ENCODE measurements around the gene LSP1.

Gene LSP1

DNA sequence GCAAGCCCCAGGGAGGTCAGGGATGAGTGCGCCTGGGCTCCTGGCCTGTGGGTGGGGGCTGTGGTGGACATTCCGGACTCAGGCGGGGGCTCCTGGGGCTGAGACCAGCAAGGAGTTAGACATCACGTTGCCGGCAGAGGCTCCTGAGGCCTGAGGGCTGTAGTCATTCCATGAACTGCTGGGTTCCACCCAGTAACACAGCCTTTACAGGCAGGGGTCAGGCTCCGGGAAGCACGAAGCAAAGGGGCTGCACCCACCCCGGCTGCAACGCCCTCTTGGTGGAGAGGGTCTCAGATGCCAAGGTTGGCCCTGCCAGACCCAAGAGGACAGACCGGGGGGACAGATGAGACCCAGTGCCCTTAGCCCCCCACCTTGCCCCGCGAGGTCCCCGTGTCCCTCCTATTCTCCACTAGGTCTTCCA, 75.6 kb downstream of the LSP1 start:
- in situ Hi-C loops (cut with HindIII; ENCODE audit: low sequenced_read_pairs), result no loop called here
- TF ChIP-seq, protein P1, sequence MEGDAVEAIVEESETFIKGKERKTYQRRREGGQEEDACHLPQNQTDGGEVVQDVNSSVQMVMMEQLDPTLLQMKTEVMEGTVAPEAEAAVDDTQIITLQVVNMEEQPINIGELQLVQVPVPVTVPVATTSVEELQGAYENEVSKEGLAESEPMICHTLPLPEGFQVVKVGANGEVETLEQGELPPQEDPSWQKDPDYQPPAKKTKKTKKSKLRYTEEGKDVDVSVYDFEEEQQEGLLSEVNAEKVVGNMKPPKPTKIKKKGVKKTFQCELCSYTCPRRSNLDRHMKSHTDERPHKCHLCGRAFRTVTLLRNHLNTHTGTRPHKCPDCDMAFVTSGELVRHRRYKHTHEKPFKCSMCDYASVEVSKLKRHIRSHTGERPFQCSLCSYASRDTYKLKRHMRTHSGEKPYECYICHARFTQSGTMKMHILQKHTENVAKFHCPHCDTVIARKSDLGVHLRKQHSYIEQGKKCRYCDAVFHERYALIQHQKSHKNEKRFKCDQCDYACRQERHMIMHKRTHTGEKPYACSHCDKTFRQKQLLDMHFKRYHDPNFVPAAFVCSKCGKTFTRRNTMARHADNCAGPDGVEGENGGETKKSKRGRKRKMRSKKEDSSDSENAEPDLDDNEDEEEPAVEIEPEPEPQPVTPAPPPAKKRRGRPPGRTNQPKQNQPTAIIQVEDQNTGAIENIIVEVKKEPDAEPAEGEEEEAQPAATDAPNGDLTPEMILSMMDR (IDR thresholded peaks at IDR 0.05; ENCODE audit: low read depth, low read length), result no peak
- no peak overlapping the region for H3K4me3 ChIP-seq (ENCODE audit: low read depth, low read length)
- DNase-seq (ENCODE audit: low read depth, low spot score), result no peak

DNA sequence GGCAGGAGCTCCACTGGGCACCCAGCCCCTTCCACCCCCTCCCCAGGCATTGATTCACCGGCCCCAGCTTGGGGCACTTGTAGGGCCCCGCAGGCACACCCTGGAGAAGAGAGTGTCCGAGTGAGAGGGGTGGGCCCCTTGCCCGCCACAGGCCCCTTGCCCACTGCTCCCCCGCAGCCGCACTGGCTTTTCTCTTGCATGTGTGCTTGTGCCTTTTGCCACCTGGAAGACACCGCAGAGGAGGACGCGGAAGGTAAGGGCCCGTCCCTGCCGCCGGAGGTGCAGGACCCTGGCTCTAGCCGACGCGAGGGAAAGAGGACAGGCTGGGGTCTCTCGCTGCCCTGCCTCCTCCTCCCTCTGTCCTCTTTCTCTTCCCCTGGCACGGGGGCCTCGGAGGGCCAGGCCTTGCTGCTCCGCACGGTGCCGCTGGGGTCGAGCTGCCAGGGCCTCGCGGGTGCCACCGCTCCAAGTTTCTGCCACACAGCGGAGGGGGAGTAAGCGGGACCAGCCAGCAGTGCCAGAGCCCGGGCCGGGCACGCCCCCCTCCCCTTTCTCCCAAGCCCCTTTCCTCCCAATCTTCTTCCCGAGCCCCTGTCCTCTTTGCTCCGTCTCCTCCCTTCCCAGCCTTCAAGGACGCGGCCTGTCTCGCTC, 76.1 kb downstream of the LSP1 start:
- TF ChIP-seq, protein P1 (IDR thresholded peaks at IDR 0.05; ENCODE audit: low read depth, low read length), result no peak
- in situ Hi-C loops (cut with HindIII; ENCODE audit: low sequenced_read_pairs), result no loop called here
- DNase-seq (ENCODE audit: low read depth, low spot score), result no peak

DNA sequence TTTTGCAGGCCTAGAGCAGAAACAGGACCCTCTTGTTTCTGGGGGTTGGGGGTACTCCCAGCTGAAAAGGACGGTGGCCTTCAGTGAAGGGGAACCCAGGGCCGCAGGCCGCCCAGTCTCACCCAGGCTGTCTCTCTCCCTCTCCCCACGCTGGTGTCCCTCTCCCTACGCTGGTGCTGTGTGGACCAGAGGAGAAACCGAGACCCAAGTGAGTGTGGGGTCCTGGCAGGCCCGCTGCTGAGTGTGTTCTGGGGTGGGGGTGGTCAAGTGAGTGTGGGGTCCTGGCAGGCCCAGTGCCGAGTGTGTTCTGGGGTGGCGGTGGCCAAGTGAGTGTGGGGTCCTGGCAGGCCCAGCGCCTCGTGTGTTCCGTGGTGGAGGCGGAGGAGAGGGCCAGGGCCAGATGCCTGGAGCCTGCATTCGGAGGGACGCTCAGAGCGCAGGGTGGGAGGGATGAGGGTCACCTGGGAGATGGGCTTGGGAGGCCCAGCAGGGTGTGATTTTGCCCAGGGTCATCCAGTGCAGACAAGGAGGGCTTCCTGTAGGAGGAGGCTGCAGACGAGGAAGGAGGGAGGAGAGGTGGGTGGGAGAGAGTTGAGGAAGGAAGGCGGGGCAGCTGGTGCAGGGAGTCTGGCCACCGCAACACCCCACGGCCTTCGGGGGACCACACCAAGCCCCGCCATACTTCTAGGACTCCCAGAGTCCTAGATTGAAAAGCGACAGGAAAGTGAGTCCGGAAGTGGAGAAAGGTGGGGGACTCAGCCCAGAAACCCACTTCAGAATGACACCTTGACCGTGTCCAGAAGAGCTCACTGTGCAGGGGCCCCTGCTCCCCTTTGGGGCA, 77.0 kb downstream of the LSP1 start:
- in situ Hi-C loops (cut with HindIII; ENCODE audit: low sequenced_read_pairs), result no loop called here
- TF ChIP-seq, protein P1 (IDR thresholded peaks at IDR 0.05; ENCODE audit: low read depth, low read length), result no peak
- no peak overlapping the region for H3K4me3 ChIP-seq (ENCODE audit: low read depth, low read length)
- DNase-seq (ENCODE audit: low read depth, low spot score), result no peak

More for the DNA sequence above, 76.1 kb downstream of the LSP1 start:
- H3K4me3 ChIP-seq (ENCODE audit: low read depth, low read length), result no peak overlapping the region

DNA sequence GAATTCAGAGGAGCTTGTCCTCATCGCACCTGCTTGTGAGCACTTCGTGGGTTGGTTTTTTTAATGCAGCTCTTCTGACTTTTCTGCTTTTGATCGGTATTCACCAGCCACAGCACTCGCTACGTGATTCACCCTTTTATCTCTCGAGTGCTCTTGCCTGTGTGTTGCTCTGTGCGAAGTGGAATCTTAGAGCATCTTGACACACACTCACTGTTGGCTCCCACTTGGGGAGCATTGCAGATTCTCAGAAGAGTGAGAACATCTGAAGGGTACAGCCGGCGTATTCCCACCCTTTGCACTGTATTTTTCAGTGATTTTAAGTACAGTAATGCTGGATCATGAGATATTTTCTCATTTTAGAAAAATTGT, 77.6 kb downstream of the LSP1 start:
- in situ Hi-C loops (cut with HindIII; ENCODE audit: low sequenced_read_pairs), result no loop called here
- TF ChIP-seq, protein P1 (IDR thresholded peaks at IDR 0.05; ENCODE audit: low read depth, low read length), result no peak
- H3K4me3 ChIP-seq (ENCODE audit: low read depth, low read length), result no peak overlapping the region
- no peak for DNase-seq (ENCODE audit: low read depth, low spot score)

DNA sequence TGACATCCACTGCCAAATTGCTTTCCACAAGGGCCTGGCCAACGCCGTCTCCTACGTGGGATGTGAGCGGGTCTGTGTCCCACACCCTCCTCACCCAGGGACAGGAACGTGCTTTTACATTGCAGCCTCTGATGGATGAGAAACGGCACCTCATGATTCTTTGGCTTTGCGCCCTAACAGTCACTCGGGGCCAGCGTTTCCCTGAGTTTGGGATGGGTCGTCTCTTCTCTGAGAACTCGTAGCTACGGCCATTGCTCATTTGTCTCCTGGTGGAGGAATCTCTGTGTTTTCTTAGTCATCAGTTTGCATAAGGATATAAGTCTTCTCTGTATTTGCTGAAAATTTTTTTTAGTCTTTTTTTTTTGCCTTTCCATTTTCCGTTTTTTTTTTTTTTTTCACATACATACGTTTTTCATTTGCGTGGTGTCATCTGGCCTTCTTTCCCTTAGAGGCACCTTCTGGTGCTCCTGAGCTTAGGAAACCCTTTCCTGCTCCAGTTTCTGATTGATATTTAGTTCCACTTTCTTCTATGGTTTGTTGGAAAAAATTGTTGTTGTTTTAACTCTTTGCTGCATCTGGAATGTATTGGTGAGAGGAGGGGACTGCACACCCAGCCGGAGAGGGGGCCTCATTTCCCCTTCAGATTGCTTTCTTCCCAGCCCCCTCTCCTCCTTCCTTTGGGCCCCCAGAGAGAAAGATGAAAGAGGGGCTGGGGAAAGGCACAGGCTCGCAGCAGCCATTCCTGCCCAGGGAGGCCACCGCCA, 78.6 kb downstream of the LSP1 start:
- DNase-seq (ENCODE audit: low read depth, low spot score), result no peak
- H3K4me3 ChIP-seq (ENCODE audit: low read depth, low read length), result no peak overlapping the region
- in situ Hi-C loops (cut with HindIII; ENCODE audit: low sequenced_read_pairs), result no loop called here
- TF ChIP-seq, protein P1 (IDR thresholded peaks at IDR 0.05; ENCODE audit: low read depth, low read length), result no peak

DNA sequence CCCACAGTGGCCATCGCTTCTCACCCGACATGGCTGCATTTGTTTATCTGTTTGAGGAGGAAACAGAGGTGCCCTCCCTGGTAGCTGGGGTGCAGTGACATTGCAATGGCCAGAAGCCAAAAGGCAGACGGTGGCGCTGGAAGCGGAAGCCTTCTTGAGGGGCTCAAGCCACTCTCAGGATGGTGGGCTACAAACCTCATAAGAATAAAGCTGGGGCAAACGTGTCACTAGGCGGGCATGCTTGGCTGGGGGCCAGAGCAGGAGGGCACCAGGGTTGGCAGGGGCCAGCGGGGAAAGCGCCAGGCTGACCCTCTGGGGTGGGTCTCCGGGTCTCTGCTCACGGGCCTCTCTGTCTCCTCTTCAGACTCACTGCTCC, 79.2 kb downstream of the LSP1 start:
- DNase-seq (ENCODE audit: low read depth, low spot score), result no peak
- TF ChIP-seq, protein P1 (IDR thresholded peaks at IDR 0.05; ENCODE audit: low read depth, low read length), result no peak
- no peak overlapping the region for H3K4me3 ChIP-seq (ENCODE audit: low read depth, low read length)
- in situ Hi-C loops (cut with HindIII; ENCODE audit: low sequenced_read_pairs), result no loop called here

Data from astrocyte of the spinal cord (primary cell).